ENCODE results near the gene STARD7.

DNA sequence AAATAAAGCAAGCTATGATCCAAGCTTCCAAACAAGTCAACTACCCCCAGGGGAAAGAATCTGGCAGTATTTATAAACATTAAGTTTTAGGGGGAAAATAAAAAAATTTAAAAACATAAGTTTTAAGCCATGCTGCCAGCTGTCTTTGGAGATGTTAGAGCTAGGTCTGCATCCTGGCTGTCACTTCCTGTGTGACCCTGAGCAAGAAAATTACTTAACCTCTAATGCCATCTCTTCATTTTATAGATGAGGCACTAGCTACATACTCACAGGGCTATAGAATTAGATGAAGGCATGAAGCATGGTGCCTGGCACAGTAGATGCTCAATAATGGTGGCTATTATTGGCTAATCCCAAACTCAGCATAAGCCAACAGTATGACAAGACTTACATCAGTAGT is 28.1 kb downstream of the STARD7 start:
- TF ChIP-seq, protein P1, sequence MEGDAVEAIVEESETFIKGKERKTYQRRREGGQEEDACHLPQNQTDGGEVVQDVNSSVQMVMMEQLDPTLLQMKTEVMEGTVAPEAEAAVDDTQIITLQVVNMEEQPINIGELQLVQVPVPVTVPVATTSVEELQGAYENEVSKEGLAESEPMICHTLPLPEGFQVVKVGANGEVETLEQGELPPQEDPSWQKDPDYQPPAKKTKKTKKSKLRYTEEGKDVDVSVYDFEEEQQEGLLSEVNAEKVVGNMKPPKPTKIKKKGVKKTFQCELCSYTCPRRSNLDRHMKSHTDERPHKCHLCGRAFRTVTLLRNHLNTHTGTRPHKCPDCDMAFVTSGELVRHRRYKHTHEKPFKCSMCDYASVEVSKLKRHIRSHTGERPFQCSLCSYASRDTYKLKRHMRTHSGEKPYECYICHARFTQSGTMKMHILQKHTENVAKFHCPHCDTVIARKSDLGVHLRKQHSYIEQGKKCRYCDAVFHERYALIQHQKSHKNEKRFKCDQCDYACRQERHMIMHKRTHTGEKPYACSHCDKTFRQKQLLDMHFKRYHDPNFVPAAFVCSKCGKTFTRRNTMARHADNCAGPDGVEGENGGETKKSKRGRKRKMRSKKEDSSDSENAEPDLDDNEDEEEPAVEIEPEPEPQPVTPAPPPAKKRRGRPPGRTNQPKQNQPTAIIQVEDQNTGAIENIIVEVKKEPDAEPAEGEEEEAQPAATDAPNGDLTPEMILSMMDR (CRISPR knock-in tag; IDR thresholded peaks at IDR 0.05), result no peak
- TF ChIP-seq TCF12 (IDR thresholded peaks at IDR 0.05) (no peak), TCF12 (CRISPR knock-in tag; IDR thresholded peaks at IDR 0.05) (no peak), ZNF547 (CRISPR knock-in tag; IDR thresholded peaks at IDR 0.05) (no peak), ZNF746 (CRISPR knock-in tag; IDR thresholded peaks at IDR 0.05) (no peak), SIN3A (IDR thresholded peaks at IDR 0.05; ENCODE audit: borderline replicate concordance, low read depth, low read length) (no peak), POLR2A (IDR thresholded peaks at IDR 0.05; ENCODE audit: insufficient read depth in 1 of 2, low read depth in 2 of 2, low read length in 2 of 2) (no peak), SRY (CRISPR knock-in tag; IDR thresholded peaks at IDR 0.05) (no peak), ZNF670 (CRISPR knock-in tag; IDR thresholded peaks at IDR 0.05; ENCODE audit: borderline replicate concordance) (no peak)
